ENCODE measurements around the gene NR4A3. TPM values are rescaled to one million over a fixed set of nuclear protein-coding genes. Genes with fewer than 3 reads are reported as not detected.

Gene NR4A3
- total RNA-seq, result 5.6 and 9.1 TPM in 2 replicates
- polyA plus RNA-seq, result 2.6 and 8.2 TPM in 2 replicates
- polyA plus RNA-seq (2012), result 3.7 and 14.5 TPM in 2 replicates
- 9.0 and 17.9 TPM in 2 replicates for polyA minus RNA-seq (ENCODE audit: low replicate concordance)

GRCh38 chr9:99821396-99822108 is at the start of gene NR4A3:
Gene NR4A3, plus strand, starts transcription at chr9:99821885. Its CDS starts 6,158 bp downstream, at chr9:99828043.
- no peak for TF ChIP-seq EZH2 (IDR thresholded peaks at IDR 0.05; ENCODE audit: low read length, missing control alignments)
- peak; percentile 3 to 24 for TF ChIP-seq CTCF (conservative IDR thresholded peaks at IDR 0.05 in 1 of 2, IDR thresholded peaks at IDR 0.05 in 1 of 2; ENCODE audit: low read depth in 1 of 2, low read length in 2 of 2)
- Histone ChIP-seq H3K9me3 (ENCODE audit: control insufficient read depth, insufficient read depth, low read depth, low read length) (no peaks in the 10 kb centered on the region), H3K27me3 (ENCODE audit: control insufficient read depth, insufficient read depth, low read length) (no peaks in the 10 kb centered on the region), H3K4me1 (ENCODE audit: control insufficient read depth, extremely low read depth, insufficient read depth, low read length) (no peaks in the 10 kb centered on the region), H2AFZ (ENCODE audit: low read length) (peak within 1 kb of the TSS; percentile 49), H3K4me3 (replicated peaks in 1 of 4; ENCODE audit: control extremely low read depth in 1 of 4, insufficient read depth in 1 of 4, low read depth in 3 of 4, low read length in 4 of 4) (peak within 1 kb of the TSS; percentile 75 to 98 (median 88)), H3K27ac (ENCODE audit: insufficient read depth, low read length) (peak within 1 kb of the TSS; percentile 97), H3K36me3 (ENCODE audit: control insufficient read depth, insufficient read depth, low read length) (no peaks in the 10 kb centered on the region), H4K20me1 (ENCODE audit: control insufficient read depth, extremely low read depth, insufficient read depth, low read length) (no peaks in the 10 kb centered on the region), H3K79me2 (ENCODE audit: control insufficient read depth, insufficient read depth, low read length) (peaks cover 17% of the 10 kb centered on the region), H3K9ac (ENCODE audit: insufficient read depth, low read length) (peak within 1 kb of the TSS; percentile 100), H3K4me2 (ENCODE audit: extremely low read depth, insufficient read depth, low read length) (peak within 1 kb of the TSS; percentile 99)
- peak; percentile 97 to 99 for DNase-seq (ENCODE audit: low read depth in 2 of 2)

- Histone ChIP-seq H3K27me3 (ENCODE audit: control insufficient read depth, insufficient read depth, low read length) (no peaks in the 10 kb centered on the region), H3K4me2 (ENCODE audit: extremely low read depth, insufficient read depth, low read length) (no peak overlapping the region), H3K4me3 (replicated peaks in 1 of 4; ENCODE audit: control extremely low read depth in 1 of 4, insufficient read depth in 1 of 4, low read depth in 3 of 4, low read length in 4 of 4) (no peak overlapping the region), H4K20me1 (ENCODE audit: control insufficient read depth, extremely low read depth, insufficient read depth, low read length) (no peaks in the 10 kb centered on the region), H3K27ac (ENCODE audit: insufficient read depth, low read length) (no peak overlapping the region), H2AFZ (ENCODE audit: low read length) (no peak overlapping the region), H3K79me2 (ENCODE audit: control insufficient read depth, insufficient read depth, low read length) (no peaks in the 10 kb centered on the region), H3K4me1 (ENCODE audit: control insufficient read depth, extremely low read depth, insufficient read depth, low read length) (peaks cover 2% of the 10 kb centered on the region), H3K9me3 (ENCODE audit: control insufficient read depth, insufficient read depth, low read depth, low read length) (no peaks in the 10 kb centered on the region), H3K36me3 (ENCODE audit: control insufficient read depth, insufficient read depth, low read length) (no peaks in the 10 kb centered on the region), H3K9ac (ENCODE audit: insufficient read depth, low read length) (no peak overlapping the region)
- TF ChIP-seq CTCF (conservative IDR thresholded peaks at IDR 0.05 in 1 of 2, IDR thresholded peaks at IDR 0.05 in 1 of 2; ENCODE audit: low read depth in 1 of 2, low read length in 2 of 2), result no peak
- TF ChIP-seq EZH2 (IDR thresholded peaks at IDR 0.05; ENCODE audit: low read length, missing control alignments), result no peak
- no peak for DNase-seq (ENCODE audit: low read depth in 2 of 2)
Measured at GRCh38 chr9:99773468-99774138, 48.1 kb upstream of the NR4A3 start.

GRCh38 chr9:99778308-99778707 is 43.4 kb upstream of the NR4A3 start:
- Histone ChIP-seq H3K27ac (ENCODE audit: insufficient read depth, low read length) (no peak overlapping the region), H2AFZ (ENCODE audit: low read length) (no peak overlapping the region), H3K4me3 (replicated peaks in 1 of 4; ENCODE audit: control extremely low read depth in 1 of 4, insufficient read depth in 1 of 4, low read depth in 3 of 4, low read length in 4 of 4) (no peak overlapping the region), H3K4me1 (ENCODE audit: control insufficient read depth, extremely low read depth, insufficient read depth, low read length) (peaks cover 2% of the 10 kb centered on the region), H3K4me2 (ENCODE audit: extremely low read depth, insufficient read depth, low read length) (no peak overlapping the region), H4K20me1 (ENCODE audit: control insufficient read depth, extremely low read depth, insufficient read depth, low read length) (no peaks in the 10 kb centered on the region), H3K79me2 (ENCODE audit: control insufficient read depth, insufficient read depth, low read length) (no peaks in the 10 kb centered on the region), H3K9me3 (ENCODE audit: control insufficient read depth, insufficient read depth, low read depth, low read length) (no peaks in the 10 kb centered on the region), H3K36me3 (ENCODE audit: control insufficient read depth, insufficient read depth, low read length) (no peaks in the 10 kb centered on the region), H3K9ac (ENCODE audit: insufficient read depth, low read length) (no peak overlapping the region), H3K27me3 (ENCODE audit: control insufficient read depth, insufficient read depth, low read length) (no peaks in the 10 kb centered on the region)
- no peak for TF ChIP-seq CTCF (conservative IDR thresholded peaks at IDR 0.05 in 1 of 2, IDR thresholded peaks at IDR 0.05 in 1 of 2; ENCODE audit: low read depth in 1 of 2, low read length in 2 of 2)
- no peak for TF ChIP-seq EZH2 (IDR thresholded peaks at IDR 0.05; ENCODE audit: low read length, missing control alignments)
- DNase-seq (ENCODE audit: low read depth in 2 of 2), result peak; percentile 68 to 84

Data from fibroblast of lung (primary cell).